ENCODE results near the gene KRTAP20-4. TPM values are rescaled to one million over a fixed set of nuclear protein-coding genes. Genes with fewer than 3 reads are reported as not detected.

The KRTAP20-4 gene
- total and polyA plus RNA-seq, 7 donors = not detected

DNA sequence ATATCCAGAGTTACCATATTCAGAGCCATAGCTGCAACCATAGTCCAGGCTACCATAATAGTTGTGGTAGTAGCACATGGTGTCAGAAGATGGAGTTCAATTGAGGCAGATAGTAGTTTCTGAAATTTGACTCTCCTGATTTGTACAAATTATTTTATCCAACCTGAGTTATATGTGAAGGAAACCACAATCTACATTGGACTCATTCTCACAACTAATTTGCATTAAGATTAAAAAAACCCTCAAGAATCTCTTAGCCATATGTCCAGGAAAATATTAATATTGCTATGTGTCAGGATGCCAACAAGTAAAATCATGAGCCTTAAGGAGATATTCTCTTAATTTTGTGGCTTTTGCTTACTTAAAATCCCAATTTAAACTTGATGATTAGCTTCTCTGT is 30.1 kb upstream of the KRTAP20-4 start, which contains the start of gene KRTAP22-2:
TSS of gene KRTAP22-2 (minus strand) at position 101 of the 400 bp plus-strand sequence.
- intact Hi-C loops (cut with DNase I) = no loop called here

DNA sequence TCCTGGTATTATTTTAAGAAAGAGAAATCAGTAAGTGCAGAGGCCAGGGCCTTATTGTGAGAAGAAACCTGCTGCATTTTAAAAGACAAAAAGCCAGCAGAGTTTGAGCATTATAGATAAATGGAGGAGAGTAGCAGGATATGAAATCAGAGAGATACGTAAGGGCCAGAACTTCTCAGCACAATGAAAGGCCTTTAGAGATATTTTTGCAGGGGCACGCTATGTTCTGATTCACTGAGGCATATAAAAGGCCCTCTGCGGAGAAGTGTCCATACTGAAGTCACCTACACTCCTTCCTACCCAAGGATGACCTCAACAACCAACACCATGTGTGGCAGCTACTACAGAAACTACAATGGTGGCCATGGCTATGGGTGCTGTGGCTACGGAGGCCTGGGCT is 28.3 kb upstream of the KRTAP20-4 start, which contains the start of gene KRTAP6-3:
TSS of gene KRTAP6-3 (plus strand) at position 301 of the 400 bp plus-strand sequence. CDS start at position 307, 6 bp downstream.
- ATAC-seq (no peak), DNase-seq (no peak)
- Histone ChIP-seq H3K9me3 (no peaks in the 10 kb centered on the region), H3K4me1 (no peaks in the 10 kb centered on the region), H3K27me3 (ENCODE audit: insufficient read depth in 3 of 3, low read length in 2 of 3) (no peaks in the 10 kb centered on the region), H3K36me3 (ENCODE audit: insufficient read depth in 1 of 2, low read depth in 1 of 2) (no peaks in the 10 kb centered on the region), H3K4me3 (no peak within 1 kb of the TSS), H3K27ac (no peak within 1 kb of the TSS)
- WGBS, 3 donors = 86 to 94% (median 91%) methylated on average over 4 of the region's 4 CpGs
- intact Hi-C loops (cut with DNase I) = no loop called here
- TF ChIP-seq, protein P1, sequence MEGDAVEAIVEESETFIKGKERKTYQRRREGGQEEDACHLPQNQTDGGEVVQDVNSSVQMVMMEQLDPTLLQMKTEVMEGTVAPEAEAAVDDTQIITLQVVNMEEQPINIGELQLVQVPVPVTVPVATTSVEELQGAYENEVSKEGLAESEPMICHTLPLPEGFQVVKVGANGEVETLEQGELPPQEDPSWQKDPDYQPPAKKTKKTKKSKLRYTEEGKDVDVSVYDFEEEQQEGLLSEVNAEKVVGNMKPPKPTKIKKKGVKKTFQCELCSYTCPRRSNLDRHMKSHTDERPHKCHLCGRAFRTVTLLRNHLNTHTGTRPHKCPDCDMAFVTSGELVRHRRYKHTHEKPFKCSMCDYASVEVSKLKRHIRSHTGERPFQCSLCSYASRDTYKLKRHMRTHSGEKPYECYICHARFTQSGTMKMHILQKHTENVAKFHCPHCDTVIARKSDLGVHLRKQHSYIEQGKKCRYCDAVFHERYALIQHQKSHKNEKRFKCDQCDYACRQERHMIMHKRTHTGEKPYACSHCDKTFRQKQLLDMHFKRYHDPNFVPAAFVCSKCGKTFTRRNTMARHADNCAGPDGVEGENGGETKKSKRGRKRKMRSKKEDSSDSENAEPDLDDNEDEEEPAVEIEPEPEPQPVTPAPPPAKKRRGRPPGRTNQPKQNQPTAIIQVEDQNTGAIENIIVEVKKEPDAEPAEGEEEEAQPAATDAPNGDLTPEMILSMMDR (IDR thresholded peaks at IDR 0.05) = no peak

More for the DNA sequence above, 30.1 kb upstream of the KRTAP20-4 start, which contains the start of gene KRTAP22-2:
- no peaks in the 10 kb centered on the region for H3K27me3 ChIP-seq (ENCODE audit: insufficient read depth in 3 of 3, low read length in 2 of 3)
- no peak within 1 kb of the TSS for H3K27ac ChIP-seq
- DNase-seq (no peak), ATAC-seq (no peak)
- TF ChIP-seq, protein P1 (IDR thresholded peaks at IDR 0.05) = no peak
- no peaks in the 10 kb centered on the region for H3K9me3 ChIP-seq
- no peaks in the 10 kb centered on the region for H3K4me1 ChIP-seq
- H3K4me3 ChIP-seq = no peak within 1 kb of the TSS
- H3K36me3 ChIP-seq (ENCODE audit: insufficient read depth in 1 of 2, low read depth in 1 of 2) = no peaks in the 10 kb centered on the region

DNA sequence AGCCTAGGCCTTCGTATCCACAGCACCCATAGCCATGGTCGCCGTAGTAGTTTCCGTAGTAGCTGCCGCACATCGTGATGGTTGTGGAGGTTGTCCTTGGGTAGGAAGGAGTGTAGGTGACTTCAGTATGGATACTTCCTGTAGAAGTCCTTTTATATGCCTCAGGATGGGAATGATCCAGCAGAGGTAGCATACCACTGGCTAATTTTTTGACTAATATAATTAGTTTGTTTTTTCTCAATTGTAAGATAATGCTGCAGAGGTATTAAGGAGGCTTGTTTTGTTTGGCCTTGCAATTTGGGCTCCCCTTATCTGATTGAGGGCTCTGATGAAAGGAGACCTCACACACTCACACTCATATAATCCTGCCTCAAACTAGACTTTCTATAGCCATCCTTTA is 21.6 kb upstream of the KRTAP20-4 start, which contains the start of gene KRTAP6-2:
TSS of gene KRTAP6-2 (minus strand) at position 101 of the 400 bp plus-strand sequence. CDS start at position 73, 28 bp downstream.
- H3K4me1 ChIP-seq = no peaks in the 10 kb centered on the region
- no peak within 1 kb of the TSS for H3K27ac ChIP-seq
- DNase-seq = no peak
- no peaks in the 10 kb centered on the region for H3K36me3 ChIP-seq (ENCODE audit: insufficient read depth in 1 of 2, low read depth in 1 of 2)
- no peak within 1 kb of the TSS for H3K4me3 ChIP-seq
- H3K27me3 ChIP-seq (ENCODE audit: insufficient read depth in 3 of 3, low read length in 2 of 3) = no peaks in the 10 kb centered on the region
- TF ChIP-seq, protein P1 (IDR thresholded peaks at IDR 0.05) = no peak
- intact Hi-C loops (cut with DNase I) = no loop called here
- no peak for ATAC-seq
- no peaks in the 10 kb centered on the region for H3K9me3 ChIP-seq
- WGBS, 3 donors = 93 to 95% (median 95%) methylated on average over 6 of the region's 6 CpGs

DNA sequence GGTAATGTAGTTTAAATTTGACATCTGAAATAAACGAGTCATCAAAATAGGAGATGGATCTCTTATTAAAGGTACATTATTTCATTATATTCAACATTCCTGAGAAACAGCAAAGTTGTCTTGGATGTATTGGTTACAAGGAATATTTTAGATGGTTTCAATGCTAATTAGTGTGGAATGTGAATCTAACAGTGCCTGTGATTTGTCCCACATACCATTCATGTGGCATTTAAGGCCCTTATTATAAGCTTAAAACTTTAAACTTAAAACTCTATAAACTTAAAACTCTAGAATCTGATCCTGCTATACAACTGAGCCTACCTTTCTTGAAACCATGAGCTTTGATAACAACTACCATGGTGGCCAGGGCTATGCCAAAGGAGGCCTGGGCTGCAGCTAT is 19.6 kb upstream of the KRTAP20-4 start, which contains the start of gene KRTAP22-1:
TSS of gene KRTAP22-1 (plus strand) at position 301 of the 400 bp plus-strand sequence.
- TF ChIP-seq, protein P1 (IDR thresholded peaks at IDR 0.05) = no peak
- Histone ChIP-seq H3K9me3 (no peaks in the 10 kb centered on the region), H3K4me1 (no peaks in the 10 kb centered on the region), H3K27ac (no peak within 1 kb of the TSS), H3K4me3 (no peak within 1 kb of the TSS), H3K36me3 (ENCODE audit: insufficient read depth in 1 of 2, low read depth in 1 of 2) (no peaks in the 10 kb centered on the region), H3K27me3 (ENCODE audit: insufficient read depth in 3 of 3, low read length in 2 of 3) (no peaks in the 10 kb centered on the region)
- WGBS, 3 donors = 50 to 91% (median 50%) methylated on average over 1 of the region's 1 CpG
- ATAC-seq = no peak
- intact Hi-C loops (cut with DNase I) = no loop called here
- no peak for DNase-seq

DNA sequence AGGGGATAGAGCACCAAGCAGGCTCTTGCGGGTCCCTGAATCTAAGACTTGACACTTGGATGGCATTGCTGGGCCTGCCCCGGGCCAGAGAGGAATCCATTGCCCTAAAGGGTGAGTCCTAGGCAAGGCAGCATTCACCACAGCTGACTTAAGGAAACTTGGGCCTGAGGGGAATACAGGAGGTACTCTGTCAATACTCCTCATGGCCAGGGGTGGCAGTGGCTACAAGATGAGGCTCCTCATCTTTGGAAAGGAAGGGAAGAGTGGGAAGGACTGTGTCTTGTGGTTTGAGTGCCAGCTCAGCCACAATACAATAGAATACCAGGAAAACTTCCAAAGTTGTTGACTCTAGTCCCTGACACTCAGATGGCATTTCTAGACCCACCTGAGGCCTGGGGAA is 14.5 kb upstream of the KRTAP20-4 start:
- TF ChIP-seq, protein P1 (IDR thresholded peaks at IDR 0.05) = no peak
- Histone ChIP-seq H3K9me3 (no peaks in the 10 kb centered on the region), H3K27ac (no peak overlapping the region), H3K27me3 (ENCODE audit: insufficient read depth in 3 of 3, low read length in 2 of 3) (no peaks in the 10 kb centered on the region), H3K4me1 (no peaks in the 10 kb centered on the region), H3K4me3 (no peak overlapping the region), H3K36me3 (ENCODE audit: insufficient read depth in 1 of 2, low read depth in 1 of 2) (no peaks in the 10 kb centered on the region)
- WGBS, 3 donors = 83 to 87% (median 86%) methylated on average over 2 of the region's 2 CpGs
- DNase-seq (no peak), ATAC-seq (no peak)
- intact Hi-C loops (cut with DNase I) = no loop called here

Measured in psoas muscle (tissue), 8 donors.